Measurements from ENCODE around the gene DIAPH2.

DNA sequence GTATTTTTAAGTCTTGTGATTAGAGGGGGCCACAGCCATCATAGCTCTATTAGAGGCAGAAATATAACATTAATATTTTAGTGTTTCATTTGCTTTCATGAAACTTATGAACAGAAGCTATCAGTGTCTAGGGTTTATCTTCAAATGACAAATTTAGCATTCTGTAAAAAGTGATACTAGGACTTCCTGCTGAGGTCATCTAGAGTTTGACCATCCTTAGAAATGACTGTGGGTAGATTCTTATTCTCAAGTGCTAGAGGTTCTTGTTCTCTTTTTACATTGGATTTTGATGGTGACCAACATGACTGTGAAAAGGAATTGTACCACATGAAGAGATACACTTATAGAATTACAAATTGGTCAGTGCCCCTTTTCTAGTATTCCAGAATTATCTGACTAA lies 767.6 kb downstream of the DIAPH2 start:
- TF ChIP-seq, protein P1, sequence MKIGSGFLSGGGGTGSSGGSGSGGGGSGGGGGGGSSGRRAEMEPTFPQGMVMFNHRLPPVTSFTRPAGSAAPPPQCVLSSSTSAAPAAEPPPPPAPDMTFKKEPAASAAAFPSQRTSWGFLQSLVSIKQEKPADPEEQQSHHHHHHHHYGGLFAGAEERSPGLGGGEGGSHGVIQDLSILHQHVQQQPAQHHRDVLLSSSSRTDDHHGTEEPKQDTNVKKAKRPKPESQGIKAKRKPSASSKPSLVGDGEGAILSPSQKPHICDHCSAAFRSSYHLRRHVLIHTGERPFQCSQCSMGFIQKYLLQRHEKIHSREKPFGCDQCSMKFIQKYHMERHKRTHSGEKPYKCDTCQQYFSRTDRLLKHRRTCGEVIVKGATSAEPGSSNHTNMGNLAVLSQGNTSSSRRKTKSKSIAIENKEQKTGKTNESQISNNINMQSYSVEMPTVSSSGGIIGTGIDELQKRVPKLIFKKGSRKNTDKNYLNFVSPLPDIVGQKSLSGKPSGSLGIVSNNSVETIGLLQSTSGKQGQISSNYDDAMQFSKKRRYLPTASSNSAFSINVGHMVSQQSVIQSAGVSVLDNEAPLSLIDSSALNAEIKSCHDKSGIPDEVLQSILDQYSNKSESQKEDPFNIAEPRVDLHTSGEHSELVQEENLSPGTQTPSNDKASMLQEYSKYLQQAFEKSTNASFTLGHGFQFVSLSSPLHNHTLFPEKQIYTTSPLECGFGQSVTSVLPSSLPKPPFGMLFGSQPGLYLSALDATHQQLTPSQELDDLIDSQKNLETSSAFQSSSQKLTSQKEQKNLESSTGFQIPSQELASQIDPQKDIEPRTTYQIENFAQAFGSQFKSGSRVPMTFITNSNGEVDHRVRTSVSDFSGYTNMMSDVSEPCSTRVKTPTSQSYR (CRISPR knock-in tag; IDR thresholded peaks at IDR 0.05) = no peak
- TF ChIP-seq, protein P2, sequence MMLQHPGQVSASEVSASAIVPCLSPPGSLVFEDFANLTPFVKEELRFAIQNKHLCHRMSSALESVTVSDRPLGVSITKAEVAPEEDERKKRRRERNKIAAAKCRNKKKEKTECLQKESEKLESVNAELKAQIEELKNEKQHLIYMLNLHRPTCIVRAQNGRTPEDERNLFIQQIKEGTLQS (CRISPR knock-in tag; conservative IDR thresholded peaks at IDR 0.05) = no peak
- TF ChIP-seq, protein P3, sequence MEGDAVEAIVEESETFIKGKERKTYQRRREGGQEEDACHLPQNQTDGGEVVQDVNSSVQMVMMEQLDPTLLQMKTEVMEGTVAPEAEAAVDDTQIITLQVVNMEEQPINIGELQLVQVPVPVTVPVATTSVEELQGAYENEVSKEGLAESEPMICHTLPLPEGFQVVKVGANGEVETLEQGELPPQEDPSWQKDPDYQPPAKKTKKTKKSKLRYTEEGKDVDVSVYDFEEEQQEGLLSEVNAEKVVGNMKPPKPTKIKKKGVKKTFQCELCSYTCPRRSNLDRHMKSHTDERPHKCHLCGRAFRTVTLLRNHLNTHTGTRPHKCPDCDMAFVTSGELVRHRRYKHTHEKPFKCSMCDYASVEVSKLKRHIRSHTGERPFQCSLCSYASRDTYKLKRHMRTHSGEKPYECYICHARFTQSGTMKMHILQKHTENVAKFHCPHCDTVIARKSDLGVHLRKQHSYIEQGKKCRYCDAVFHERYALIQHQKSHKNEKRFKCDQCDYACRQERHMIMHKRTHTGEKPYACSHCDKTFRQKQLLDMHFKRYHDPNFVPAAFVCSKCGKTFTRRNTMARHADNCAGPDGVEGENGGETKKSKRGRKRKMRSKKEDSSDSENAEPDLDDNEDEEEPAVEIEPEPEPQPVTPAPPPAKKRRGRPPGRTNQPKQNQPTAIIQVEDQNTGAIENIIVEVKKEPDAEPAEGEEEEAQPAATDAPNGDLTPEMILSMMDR (IDR thresholded peaks at IDR 0.05) = no peak
- no peak for TF ChIP-seq IRF2 (CRISPR knock-in tag; IDR thresholded peaks at IDR 0.05; ENCODE audit: borderline replicate concordance, low read depth)
- TF ChIP-seq, protein P4, sequence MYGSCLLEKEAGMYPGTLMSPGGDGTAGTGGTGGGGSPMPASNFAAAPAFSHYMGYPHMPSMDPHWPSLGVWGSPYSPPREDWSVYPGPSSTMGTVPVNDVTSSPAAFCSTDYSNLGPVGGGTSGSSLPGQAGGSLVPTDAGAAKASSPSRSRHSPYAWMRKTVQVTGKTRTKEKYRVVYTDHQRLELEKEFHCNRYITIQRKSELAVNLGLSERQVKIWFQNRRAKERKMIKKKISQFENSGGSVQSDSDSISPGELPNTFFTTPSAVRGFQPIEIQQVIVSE (CRISPR knock-in tag; IDR thresholded peaks at IDR 0.05; ENCODE audit: borderline replicate concordance) = no peak
- TF ChIP-seq CREB1 (CRISPR knock-in tag; IDR thresholded peaks at IDR 0.05) = no peak
- TF ChIP-seq, protein P5, sequence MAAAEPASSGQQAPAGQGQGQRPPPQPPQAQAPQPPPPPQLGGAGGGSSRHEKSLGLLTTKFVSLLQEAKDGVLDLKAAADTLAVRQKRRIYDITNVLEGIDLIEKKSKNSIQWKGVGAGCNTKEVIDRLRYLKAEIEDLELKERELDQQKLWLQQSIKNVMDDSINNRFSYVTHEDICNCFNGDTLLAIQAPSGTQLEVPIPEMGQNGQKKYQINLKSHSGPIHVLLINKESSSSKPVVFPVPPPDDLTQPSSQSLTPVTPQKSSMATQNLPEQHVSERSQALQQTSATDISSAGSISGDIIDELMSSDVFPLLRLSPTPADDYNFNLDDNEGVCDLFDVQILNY (CRISPR knock-in tag; IDR thresholded peaks at IDR 0.05) = no peak
- no peak for TF ChIP-seq FOXJ3 (CRISPR knock-in tag; IDR thresholded peaks at IDR 0.05; ENCODE audit: borderline replicate concordance)
- TF ChIP-seq, protein P6, sequence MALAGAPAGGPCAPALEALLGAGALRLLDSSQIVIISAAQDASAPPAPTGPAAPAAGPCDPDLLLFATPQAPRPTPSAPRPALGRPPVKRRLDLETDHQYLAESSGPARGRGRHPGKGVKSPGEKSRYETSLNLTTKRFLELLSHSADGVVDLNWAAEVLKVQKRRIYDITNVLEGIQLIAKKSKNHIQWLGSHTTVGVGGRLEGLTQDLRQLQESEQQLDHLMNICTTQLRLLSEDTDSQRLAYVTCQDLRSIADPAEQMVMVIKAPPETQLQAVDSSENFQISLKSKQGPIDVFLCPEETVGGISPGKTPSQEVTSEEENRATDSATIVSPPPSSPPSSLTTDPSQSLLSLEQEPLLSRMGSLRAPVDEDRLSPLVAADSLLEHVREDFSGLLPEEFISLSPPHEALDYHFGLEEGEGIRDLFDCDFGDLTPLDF (CRISPR knock-in tag; IDR thresholded peaks at IDR 0.05) = no peak
- no peak for TF ChIP-seq EMX1 (CRISPR knock-in tag; IDR thresholded peaks at IDR 0.05)
